Thyroid gland (tissue), 4 donors: ENCODE results near the gene TRMT1.

ENCODE experiments used
- POLR2A ChIP-seq, 2 donors: fragments of 450-650 bp; IDR thresholded peaks; one replicate each; pipeline ENCODE4 v1.6.1; 2017; ENCODE audit warnings: antibody characterized with exemption in 2 of 2, mild to moderate bottlenecking in 2 of 2, moderate library complexity in 1 of 2
- TF ChIP-seq, protein P1 (sequence below), 6 experiments: fragments of 200-600 bp in 3 of 6; fragments of 450-650 bp in 3 of 6; sonication (generic) in 3 of 6; IDR thresholded peaks; one replicate each; pipeline ENCODE4 v1.5.1; 2016 to 2019; ENCODE audit warnings: antibody characterized with exemption in 6 of 6, mild to moderate bottlenecking in 2 of 6, inconsistent platforms in 1 of 6, moderate library complexity in 1 of 6

DNA sequence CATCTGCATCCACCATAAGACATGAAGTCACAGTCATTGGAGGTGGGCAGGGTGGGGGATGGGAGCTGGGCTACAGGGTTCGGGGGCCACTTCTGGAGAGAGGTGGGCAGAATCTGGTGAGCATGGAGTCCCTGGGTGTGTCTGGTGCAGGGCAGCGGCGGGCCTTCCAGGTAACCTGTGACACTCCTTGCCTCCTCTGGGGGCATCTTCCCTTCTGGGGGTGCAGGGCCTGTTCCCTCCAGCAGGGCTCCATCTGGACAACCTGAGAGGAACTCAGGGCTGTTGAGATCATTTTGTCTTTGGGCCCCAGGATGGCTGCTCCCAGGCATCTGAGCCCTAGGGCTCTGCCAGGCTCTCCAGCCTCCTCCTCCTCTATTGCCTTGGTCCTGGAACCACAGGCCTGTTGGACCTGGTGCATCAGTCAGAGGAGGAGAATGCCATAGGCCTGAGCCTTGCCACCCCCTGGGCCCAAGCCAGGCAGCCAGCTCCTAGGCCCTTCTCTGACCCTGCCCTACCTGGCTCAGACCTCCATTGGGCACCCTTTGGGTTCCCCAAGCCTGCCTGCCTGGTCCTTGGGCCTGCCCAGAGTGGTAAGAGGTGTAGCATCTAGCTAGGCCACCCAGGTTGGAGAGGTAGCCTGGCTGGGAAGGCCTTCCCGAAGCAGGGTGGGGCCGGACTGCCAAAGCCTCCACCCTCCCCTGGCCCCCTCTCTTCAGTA is 27.2 kb downstream of the TRMT1 start:
- TF ChIP-seq, protein P1, sequence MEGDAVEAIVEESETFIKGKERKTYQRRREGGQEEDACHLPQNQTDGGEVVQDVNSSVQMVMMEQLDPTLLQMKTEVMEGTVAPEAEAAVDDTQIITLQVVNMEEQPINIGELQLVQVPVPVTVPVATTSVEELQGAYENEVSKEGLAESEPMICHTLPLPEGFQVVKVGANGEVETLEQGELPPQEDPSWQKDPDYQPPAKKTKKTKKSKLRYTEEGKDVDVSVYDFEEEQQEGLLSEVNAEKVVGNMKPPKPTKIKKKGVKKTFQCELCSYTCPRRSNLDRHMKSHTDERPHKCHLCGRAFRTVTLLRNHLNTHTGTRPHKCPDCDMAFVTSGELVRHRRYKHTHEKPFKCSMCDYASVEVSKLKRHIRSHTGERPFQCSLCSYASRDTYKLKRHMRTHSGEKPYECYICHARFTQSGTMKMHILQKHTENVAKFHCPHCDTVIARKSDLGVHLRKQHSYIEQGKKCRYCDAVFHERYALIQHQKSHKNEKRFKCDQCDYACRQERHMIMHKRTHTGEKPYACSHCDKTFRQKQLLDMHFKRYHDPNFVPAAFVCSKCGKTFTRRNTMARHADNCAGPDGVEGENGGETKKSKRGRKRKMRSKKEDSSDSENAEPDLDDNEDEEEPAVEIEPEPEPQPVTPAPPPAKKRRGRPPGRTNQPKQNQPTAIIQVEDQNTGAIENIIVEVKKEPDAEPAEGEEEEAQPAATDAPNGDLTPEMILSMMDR (IDR thresholded peaks at IDR 0.05), result no peak
- TF ChIP-seq POLR2A (IDR thresholded peaks at IDR 0.05), result no peak
